Gastrocnemius medialis (tissue), 4 donors: ENCODE results near the gene EFCAB9. TPM values are rescaled to one million over a fixed set of nuclear protein-coding genes. Genes with fewer than 3 reads are reported as not detected.
"Not testable (repeated sequence)": the region's sequence is repeated elsewhere in the genome, so short reads cannot be mapped to it uniquely, and the experiment has no call there.

Source experiments
- ATAC-seq, 2 donors: fragments of 150-250 bp; one replicate each; pipeline ENCODE4 v1.9.1; 2016
- DNase-seq, 2 donors: peaks; one replicate each; pipeline ENCODE4 v3.0.0-alpha.2; 2019
- H3K27ac ChIP-seq, 4 donors: fragments of 200-600 bp; sonication (generic); 1 replicate in 1 of 4; 2 replicates in 3 of 4; pipeline ENCODE4 v1.5.1; 2016 to 2018; ENCODE audit warnings: mild to moderate bottlenecking in 2 of 4, moderate library complexity in 1 of 4
- H3K27me3 ChIP-seq, 3 donors: fragments of 200-600 bp; sonication (generic) in 2 of 3; 1 replicate in 1 of 3; 2 replicates in 2 of 3; pipeline versions ENCODE4 v1.5.1 to v1.6.0; 2016 to 2019; ENCODE audit warnings: mild to moderate bottlenecking in 1 of 3, moderate library complexity in 1 of 3
- H3K36me3 ChIP-seq, 2 donors: fragments of 200-600 bp; sonication (generic) in 1 of 2; one replicate each; pipeline ENCODE4 v1.5.1; 2017 to 2018
- H3K4me1 ChIP-seq, 2 donors: fragments of 200-600 bp; sonication (generic) in 1 of 2; one replicate each; pipeline ENCODE4 v1.5.1; 2016 to 2017; ENCODE audit warnings: mild to moderate bottlenecking in 2 of 2
- H3K4me3 ChIP-seq, 4 donors: fragments of 200-600 bp; sonication (generic) in 3 of 4; 1 replicate in 1 of 4; 2 replicates in 3 of 4; pipeline ENCODE4 v1.5.1; 2016 to 2019; ENCODE audit warnings: mild to moderate bottlenecking in 2 of 4
- H3K9me3 ChIP-seq, 3 donors: fragments of 200-600 bp; sonication (generic) in 2 of 3; 1 replicate in 1 of 3; 2 replicates in 2 of 3; pipeline ENCODE4 v1.5.1; 2016 to 2019
- CTCF ChIP-seq, 5 experiments: fragments of 450-650 bp in 3 of 5; fragments of 200-600 bp in 2 of 5; sonication (generic) in 2 of 5; IDR thresholded peaks in 4 of 5; conservative IDR thresholded peaks in 1 of 5; 1 replicate in 4 of 5; 2 replicates in 1 of 5; pipeline ENCODE4 v1.5.1; 2016 to 2019; ENCODE audit warnings: antibody characterized with exemption in 5 of 5, mild to moderate bottlenecking in 3 of 5, moderate library complexity in 3 of 5
- POLR2A ChIP-seq, 2 donors: fragments of 450-650 bp; IDR thresholded peaks; one replicate each; pipeline ENCODE4 v1.6.1; 2017; ENCODE audit warnings: antibody characterized with exemption in 2 of 2, mild to moderate bottlenecking in 2 of 2, moderate library complexity in 2 of 2
- in situ Hi-C, 4 donors: fragments of 200-750 bp; cut with MboI; loops; one replicate each; pipeline versions ENCODE4 v1.15.0 to v1.8.0; 2017; ENCODE audit warnings: low sequenced_read_pairs in 4 of 4
- intact Hi-C: fragments of 100-400 bp; cut with DNase I; formaldehyde crosslinking; loops from one replicate; pipeline ENCODE4 v1.15.1; 2023; ENCODE audit warnings: low total_unique reads
- total RNA-seq, 4 donors: library from RNA; depleted of rRNA; stranded (reverse); fragments of >200 nt; gene quantifications; one replicate each; pipeline versions ENCODE4 v1.1.0 to v1.2.3, GENCODE V29; 2016

The EFCAB9 gene
- total RNA-seq, 4 donors from 2014 or later, result not detected

GRCh38 chr5:172199446-172199845 lies 5.5 kb downstream of the EFCAB9 start:
- ATAC-seq, result no peak
- no peaks in the 10 kb centered on the region for H3K27me3 ChIP-seq
- DNase-seq, result no peak
- H3K27ac ChIP-seq, result no peak overlapping the region
- in situ Hi-C loops (loop anchor here in 2 of 4 donors (10.0 to 25.0 kb wide), 3 partner anchors 88 to 95 kb away; partner anchors contain the start of gene UBTD2 (in 1 of the 2)), intact Hi-C loops (no loop called here)
- no peaks in the 10 kb centered on the region for H3K4me1 ChIP-seq
- no peak overlapping the region for H3K4me3 ChIP-seq
- H3K36me3 ChIP-seq, result no peaks in the 10 kb centered on the region
- no peak for TF ChIP-seq POLR2A (IDR thresholded peaks at IDR 0.05)
- no peak for TF ChIP-seq CTCF (IDR thresholded peaks at IDR 0.05 in 4 of 5, conservative IDR thresholded peaks at IDR 0.05 in 1 of 5)
- H3K9me3 ChIP-seq, result no peaks in the 10 kb centered on the region

- DNase-seq (no peak), ATAC-seq (no peak)
- Histone ChIP-seq H3K9me3 (no peaks in the 10 kb centered on the region), H3K4me1 (no peaks in the 10 kb centered on the region), H3K27me3 (no peaks in the 10 kb centered on the region), H3K4me3 (no peak overlapping the region), H3K36me3 (no peaks in the 10 kb centered on the region), H3K27ac (no peak overlapping the region)
- TF ChIP-seq CTCF (IDR thresholded peaks at IDR 0.05 in 4 of 5, conservative IDR thresholded peaks at IDR 0.05 in 1 of 5), result no peak
- no peak for TF ChIP-seq POLR2A (IDR thresholded peaks at IDR 0.05)
- intact Hi-C loops, result no loop called here
- in situ Hi-C loops, result no loop called here
Observed at GRCh38 chr5:172200476-172200875, 6.5 kb downstream of the EFCAB9 start.

- H3K27ac ChIP-seq, ATAC-seq, in situ Hi-C loops, H3K4me1 ChIP-seq, DNase-seq, H3K27me3 ChIP-seq, intact Hi-C loops, H3K4me3 ChIP-seq, H3K9me3 ChIP-seq: not testable (repeated sequence)
- peaks cover 0 to 10% of the 10 kb centered on the region in 2 donors for H3K36me3 ChIP-seq
Observed at GRCh38 chr5:172205984-172206383, 12.0 kb downstream of the EFCAB9 start.

- Histone ChIP-seq H3K36me3 (peaks cover 0 to 10% of the 10 kb centered on the region in 2 donors), H3K27me3 (no peaks in the 10 kb centered on the region), H3K4me1 (no peaks in the 10 kb centered on the region), H3K4me3 (no peak overlapping the region), H3K9me3 (no peaks in the 10 kb centered on the region), H3K27ac (no peak overlapping the region)
- intact Hi-C loops (no loop called here), in situ Hi-C loops (no loop called here)
- ATAC-seq (no peak), DNase-seq (no peak)
- TF ChIP-seq CTCF (IDR thresholded peaks at IDR 0.05 in 4 of 5, conservative IDR thresholded peaks at IDR 0.05 in 1 of 5) (no peak), POLR2A (IDR thresholded peaks at IDR 0.05) (no peak)
Observed at GRCh38 chr5:172207511-172207910, 13.5 kb downstream of the EFCAB9 start.

GRCh38 chr5:172209714-172210113 lies 15.7 kb downstream of the EFCAB9 start:
- Histone ChIP-seq H3K4me3 (no peak overlapping the region), H3K27ac (no peak overlapping the region), H3K9me3 (no peaks in the 10 kb centered on the region), H3K4me1 (no peaks in the 10 kb centered on the region), H3K36me3 (peaks cover 0 to 17% of the 10 kb centered on the region in 2 donors), H3K27me3 (no peaks in the 10 kb centered on the region)
- no peak for TF ChIP-seq CTCF (IDR thresholded peaks at IDR 0.05 in 4 of 5, conservative IDR thresholded peaks at IDR 0.05 in 1 of 5)
- no peak for TF ChIP-seq POLR2A (IDR thresholded peaks at IDR 0.05)
- DNase-seq (no peak), ATAC-seq (no peak)
- in situ Hi-C loops, result no loop called here
- intact Hi-C loops, result no loop called here
